WTC11 (cell line): ENCODE measurements around the gene GIGYF1.

Experiments
- IRF2 ChIP-seq: sonication (generic); formaldehyde crosslinking; IDR thresholded peaks from 2 replicates; pipeline ENCODE4 v1.8.0; 2022; ENCODE audit warnings: low read depth, missing genetic modification reagents, borderline replicate concordance
- SMAD4 ChIP-seq: sonication (generic); formaldehyde crosslinking; IDR thresholded peaks from 2 replicates; pipeline ENCODE4 v1.8.0; 2022; ENCODE audit warnings: mild to moderate bottlenecking, missing genetic modification reagents
- TF ChIP-seq, protein P1 (sequence below): fragments of 200-600 bp; IDR thresholded peaks from 2 replicates; pipeline ENCODE4 v1.8.0; 2022; ENCODE audit warnings: antibody characterized with exemption

DNA sequence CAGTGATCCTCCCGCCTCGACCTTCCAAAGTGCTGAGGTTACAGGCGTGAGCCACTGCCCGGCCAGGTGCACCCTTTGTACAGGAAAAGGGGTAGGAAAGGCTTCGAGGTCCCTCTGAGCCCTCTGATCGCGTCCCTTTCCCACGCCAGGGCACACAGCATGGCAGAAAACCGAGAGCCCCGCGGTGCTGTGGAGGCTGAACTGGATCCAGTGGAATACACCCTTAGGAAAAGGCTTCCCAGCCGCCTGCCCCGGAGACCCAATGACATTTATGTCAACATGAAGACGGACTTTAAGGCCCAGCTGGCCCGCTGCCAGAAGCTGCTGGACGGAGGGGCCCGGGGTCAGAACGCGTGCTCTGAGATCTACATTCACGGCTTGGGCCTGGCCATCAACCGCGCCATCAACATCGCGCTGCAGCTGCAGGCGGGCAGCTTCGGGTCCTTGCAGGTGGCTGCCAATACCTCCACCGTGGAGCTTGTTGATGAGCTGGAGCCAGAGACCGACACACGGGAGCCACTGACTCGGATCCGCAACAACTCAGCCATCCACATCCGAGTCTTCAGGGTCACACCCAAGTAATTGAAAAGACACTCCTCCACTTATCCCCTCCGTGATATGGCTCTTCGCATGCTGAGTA lies 12.7 kb upstream of the GIGYF1 start:
- no peak for TF ChIP-seq SMAD4 (CRISPR knock-in tag)
- TF ChIP-seq IRF2, result no peak
- TF ChIP-seq, protein P1, sequence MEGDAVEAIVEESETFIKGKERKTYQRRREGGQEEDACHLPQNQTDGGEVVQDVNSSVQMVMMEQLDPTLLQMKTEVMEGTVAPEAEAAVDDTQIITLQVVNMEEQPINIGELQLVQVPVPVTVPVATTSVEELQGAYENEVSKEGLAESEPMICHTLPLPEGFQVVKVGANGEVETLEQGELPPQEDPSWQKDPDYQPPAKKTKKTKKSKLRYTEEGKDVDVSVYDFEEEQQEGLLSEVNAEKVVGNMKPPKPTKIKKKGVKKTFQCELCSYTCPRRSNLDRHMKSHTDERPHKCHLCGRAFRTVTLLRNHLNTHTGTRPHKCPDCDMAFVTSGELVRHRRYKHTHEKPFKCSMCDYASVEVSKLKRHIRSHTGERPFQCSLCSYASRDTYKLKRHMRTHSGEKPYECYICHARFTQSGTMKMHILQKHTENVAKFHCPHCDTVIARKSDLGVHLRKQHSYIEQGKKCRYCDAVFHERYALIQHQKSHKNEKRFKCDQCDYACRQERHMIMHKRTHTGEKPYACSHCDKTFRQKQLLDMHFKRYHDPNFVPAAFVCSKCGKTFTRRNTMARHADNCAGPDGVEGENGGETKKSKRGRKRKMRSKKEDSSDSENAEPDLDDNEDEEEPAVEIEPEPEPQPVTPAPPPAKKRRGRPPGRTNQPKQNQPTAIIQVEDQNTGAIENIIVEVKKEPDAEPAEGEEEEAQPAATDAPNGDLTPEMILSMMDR, result no peak
